Dermis blood vessel endothelial cell (primary cell): ENCODE data around the gene NRARP. TPM values are rescaled to one million over a fixed set of nuclear protein-coding genes. Genes with fewer than 3 reads are reported as not detected.
"Not testable (repeated sequence)": the region's sequence is repeated elsewhere in the genome, so short reads cannot be mapped to it uniquely, and the experiment has no call there.

Source experiments
- DNase-seq: peaks from one replicate; pipeline ENCODE4 v3.0.0; 2010
- total RNA-seq: library from RNA; depleted of rRNA; stranded (reverse); fragments of >200 nt; gene quantifications from 2 replicates; pipeline ENCODE4 v1.2.3, GENCODE V29; 2014

The NRARP gene
- 64.3 and 82.2 TPM in 2 replicates for total RNA-seq

- DNase-seq, result peak; percentile 93
These were observed at the start of gene NRARP for GRCh38 chr9:137302118-137302448. Gene NRARP (minus strand): TSS chr9:137302271. CDS start chr9:137301928, 343 bp downstream.

GRCh38 chr9:137350696-137351584 is 48.9 kb upstream of the NRARP start:
- no peak for DNase-seq

GRCh38 chr9:137349471-137350033 is 47.5 kb upstream of the NRARP start:
- DNase-seq, result no peak

GRCh38 chr9:137348769-137349470 is 46.8 kb upstream of the NRARP start:
- no peak for DNase-seq

GRCh38 chr9:137347928-137348327 is 45.9 kb upstream of the NRARP start:
- DNase-seq, result no peak

- DNase-seq, result no peak
These were observed 40.4 kb upstream of the NRARP start for GRCh38 chr9:137342482-137342881.

GRCh38 chr9:137341227-137341626 is 39.2 kb upstream of the NRARP start:
- no peak for DNase-seq

GRCh38 chr9:137339908-137340462 is 37.9 kb upstream of the NRARP start:
- not testable (repeated sequence) for DNase-seq

- peak; percentile 67 for DNase-seq
These were observed 37.2 kb upstream of the NRARP start for GRCh38 chr9:137339045-137339907.

- DNase-seq, result no peak
These were observed 34.7 kb upstream of the NRARP start for GRCh38 chr9:137336735-137337134.

GRCh38 chr9:137333016-137333671 is 31.1 kb upstream of the NRARP start:
- peak; percentile 39 for DNase-seq

GRCh38 chr9:137331929-137332328 is 29.9 kb upstream of the NRARP start:
- DNase-seq, result no peak

GRCh38 chr9:137330689-137331088 is 28.6 kb upstream of the NRARP start:
- no peak for DNase-seq

GRCh38 chr9:137329590-137329989 is 27.5 kb upstream of the NRARP start:
- DNase-seq, result not testable (repeated sequence)

- DNase-seq, result not testable (repeated sequence)
These were observed 25.8 kb upstream of the NRARP start for GRCh38 chr9:137327641-137328550.

- no peak for DNase-seq
These were observed 24.5 kb upstream of the NRARP start for GRCh38 chr9:137326445-137327065.

- no peak for DNase-seq
These were observed 23.7 kb upstream of the NRARP start for GRCh38 chr9:137325799-137326198.

GRCh38 chr9:137325124-137325523 is 23.1 kb upstream of the NRARP start:
- DNase-seq, result no peak

GRCh38 chr9:137323531-137324331 is 21.7 kb upstream of the NRARP start:
- DNase-seq, result no peak
